Pancreas (tissue), 10 donors: ENCODE data around the gene C1QTNF8. TPM values are rescaled to one million over a fixed set of nuclear protein-coding genes. Genes with fewer than 3 reads are reported as not detected.

Source experiments
- ATAC-seq, 4 donors: fragments of 200-7000 bp; cut with Tn5 transposase; one replicate each; pipeline versions ENCODE4 v1.8.0 to v1.9.1; 2020; ENCODE audit warnings: mild to moderate bottlenecking in 4 of 4, moderate library complexity in 4 of 4
- DNase-seq, 6 donors: peaks; one replicate each; pipeline ENCODE4 v3.0.0-alpha.2; 2020
- FAIRE-seq: peaks from 2 replicates; lab custom pipeline; 2012; peaks lifted over from hg19 to GRCh38; lab: Jason Lieb, UNC
- H3K27ac ChIP-seq, 4 donors: fragments of 200-600 bp; sonication (generic); 1 replicate in 3 of 4; 2 replicates in 1 of 4; pipeline versions ENCODE4 v1.5.0 to v1.8.0; 2020
- H3K27me3 ChIP-seq, 4 donors: fragments of 200-600 bp; one replicate each; pipeline ENCODE4 v1.8.0; 2021
- H3K36me3 ChIP-seq, 3 donors: fragments of 200-600 bp; sonication (generic) in 1 of 3; one replicate each; pipeline versions ENCODE4 v1.5.0 to v1.8.0; 2020 to 2021
- H3K4me1 ChIP-seq, 3 donors: fragments of 200-600 bp; one replicate each; pipeline ENCODE4 v1.8.0; 2021
- H3K4me3 ChIP-seq, 4 donors: fragments of 200-600 bp; sonication (generic) in 2 of 4; one replicate each; pipeline versions ENCODE4 v1.5.0 to v1.8.0; 2020 to 2021
- H3K9me3 ChIP-seq, 4 donors: fragments of 200-600 bp; one replicate each; pipeline ENCODE4 v1.8.0; 2021
- WGBS, 2 donors: extraction: QIAGEN DNeasy Blood & Tissue Kit; methylation state at CpG; one replicate each; pipeline ENCODE4 v1.1.7; 2013; 5-methylcytosine and 5-hydroxymethylcytosine counted together
- intact Hi-C, 3 donors: fragments of 100-400 bp; cut with DNase I; formaldehyde crosslinking; loops; one replicate each; pipeline versions ENCODE4 v1.11.1 to v1.14.2; 2022
- polyA plus RNA-seq, 2 donors: library from polyadenylated mRNA; stranded (reverse); fragments of 200-250 nt; gene quantifications; one replicate each; pipeline ENCODE4 v1.2.3, GENCODE V29; 2013
- total RNA-seq, 6 donors: library from RNA; stranded (reverse); fragmentation: NEBNext Ultra II Directional in 4 of 6; extraction: Animal tissue kit (Norgen Biotek cat#: 25700) in 4 of 6; gene quantifications; one replicate each; pipeline versions ENCODE4 v1.2.1 to v1.2.4, GENCODE V29; 2021 to 2023
- TF ChIP-seq, protein P1 (sequence below), 4 donors: fragments of 200-600 bp; sonication (generic) in 3 of 4; IDR thresholded peaks; one replicate each; pipeline versions ENCODE4 v1.5.0 to v1.8.0; 2021; ENCODE audit warnings: antibody characterized with exemption in 4 of 4
- donor health status: healthy with polysubstance abuse.
- donor health status: DM: no; HTN: no; CAD: no; lungs with moderate emphysema.
- donor health status: DM: no; HTN: no; CAD: no.
- donor health status: control.
- donor health status: control.
- donor health status: Bipolar disorder and iron deficiency.
- donor health status: DM: yes; HTN: yes; CAD: no.
- donor health status: DM: no; HTN: no; CAD: no.
- donor health status: DM: no; HTN: no; CAD: no.
- donor health status: DM: yes; HTN: yes; CAD: no.

C1QTNF8 gene
- total and polyA plus RNA-seq, 8 donors, result 0.23 TPM; not detected in 7

DNA sequence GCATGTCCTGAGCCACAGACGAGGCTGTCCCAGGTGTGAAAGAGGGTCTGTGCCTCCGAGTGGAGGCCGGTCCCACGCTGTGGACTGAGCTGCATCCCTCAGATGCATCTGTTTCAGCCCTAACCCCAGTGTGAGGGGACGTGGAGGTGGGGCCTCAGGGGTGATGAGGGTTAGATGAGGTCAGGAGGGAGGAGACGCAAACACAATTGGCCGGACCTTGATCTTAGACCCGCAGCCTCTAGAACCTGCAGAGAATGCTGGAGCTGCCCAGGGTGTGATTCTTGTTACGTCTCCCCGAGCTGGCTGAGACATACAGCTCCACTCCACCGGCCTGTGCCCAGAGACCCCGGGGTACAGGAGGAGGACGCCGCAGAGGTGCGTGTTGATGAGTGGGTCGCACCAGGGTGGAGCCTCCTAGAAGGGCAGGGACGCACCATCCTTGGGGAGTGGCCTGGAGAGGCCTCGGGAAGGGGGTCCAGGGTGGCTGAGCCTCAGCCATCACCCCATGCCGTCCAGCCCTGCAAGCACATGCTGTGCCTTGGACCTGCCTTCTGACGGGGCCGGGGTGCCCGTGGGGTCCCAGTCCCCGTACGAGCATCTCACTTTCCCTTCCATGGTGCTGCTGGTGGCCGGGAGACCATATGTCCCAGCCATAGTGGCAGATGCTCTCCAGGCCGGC lies 16.6 kb upstream of the C1QTNF8 start:
- H3K9me3 ChIP-seq, result no peaks in the 10 kb centered on the region
- H3K27ac ChIP-seq, result no peak overlapping the region
- intact Hi-C loops, result no loop called here
- FAIRE-seq, result no peak
- H3K4me1 ChIP-seq, result no peaks in the 10 kb centered on the region
- H3K27me3 ChIP-seq, result peaks cover 0 to 3% (median 0%) of the 10 kb centered on the region in 4 donors
- ATAC-seq, result no peak
- TF ChIP-seq, protein P1, sequence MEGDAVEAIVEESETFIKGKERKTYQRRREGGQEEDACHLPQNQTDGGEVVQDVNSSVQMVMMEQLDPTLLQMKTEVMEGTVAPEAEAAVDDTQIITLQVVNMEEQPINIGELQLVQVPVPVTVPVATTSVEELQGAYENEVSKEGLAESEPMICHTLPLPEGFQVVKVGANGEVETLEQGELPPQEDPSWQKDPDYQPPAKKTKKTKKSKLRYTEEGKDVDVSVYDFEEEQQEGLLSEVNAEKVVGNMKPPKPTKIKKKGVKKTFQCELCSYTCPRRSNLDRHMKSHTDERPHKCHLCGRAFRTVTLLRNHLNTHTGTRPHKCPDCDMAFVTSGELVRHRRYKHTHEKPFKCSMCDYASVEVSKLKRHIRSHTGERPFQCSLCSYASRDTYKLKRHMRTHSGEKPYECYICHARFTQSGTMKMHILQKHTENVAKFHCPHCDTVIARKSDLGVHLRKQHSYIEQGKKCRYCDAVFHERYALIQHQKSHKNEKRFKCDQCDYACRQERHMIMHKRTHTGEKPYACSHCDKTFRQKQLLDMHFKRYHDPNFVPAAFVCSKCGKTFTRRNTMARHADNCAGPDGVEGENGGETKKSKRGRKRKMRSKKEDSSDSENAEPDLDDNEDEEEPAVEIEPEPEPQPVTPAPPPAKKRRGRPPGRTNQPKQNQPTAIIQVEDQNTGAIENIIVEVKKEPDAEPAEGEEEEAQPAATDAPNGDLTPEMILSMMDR (IDR thresholded peaks at IDR 0.05), result no peak
- whole genome bisulfite sequencing, 2 donors, result 57 to 76% methylated on average over 26 of the region's 26 CpGs
- no peak overlapping the region for H3K4me3 ChIP-seq
- no peaks in the 10 kb centered on the region for H3K36me3 ChIP-seq
- no peak for DNase-seq

DNA sequence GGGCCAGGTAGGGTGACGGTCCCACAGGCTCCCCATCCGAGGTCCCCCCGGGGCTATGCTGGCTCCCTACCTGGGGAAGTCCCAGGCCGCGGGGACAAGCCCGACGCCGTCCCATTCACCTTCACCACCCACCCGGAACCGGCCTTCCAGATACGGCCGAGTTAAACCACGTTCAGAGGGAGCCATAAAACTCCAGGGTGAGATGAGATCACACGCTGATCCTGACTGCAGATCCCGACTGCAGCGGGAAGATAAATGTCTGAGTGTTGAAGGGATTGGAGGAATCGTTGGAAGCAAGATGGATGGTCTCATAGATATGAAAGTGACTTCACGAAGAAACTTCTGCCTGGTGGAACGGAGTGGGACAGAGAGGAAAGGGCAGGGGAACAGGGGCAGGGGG lies 13.6 kb upstream of the C1QTNF8 start:
- FAIRE-seq (no peak), DNase-seq (no peak), ATAC-seq (no peak)
- Histone ChIP-seq H3K27me3 (peaks cover 0 to 11% (median 0%) of the 10 kb centered on the region in 4 donors), H3K27ac (no peak overlapping the region), H3K4me1 (no peaks in the 10 kb centered on the region), H3K4me3 (no peak overlapping the region), H3K36me3 (no peaks in the 10 kb centered on the region), H3K9me3 (no peaks in the 10 kb centered on the region)
- intact Hi-C loops, result no loop called here
- whole genome bisulfite sequencing, 2 donors, result 69 to 79% methylated on average over 19 of the region's 19 CpGs
- TF ChIP-seq, protein P1 (IDR thresholded peaks at IDR 0.05), result no peak

DNA sequence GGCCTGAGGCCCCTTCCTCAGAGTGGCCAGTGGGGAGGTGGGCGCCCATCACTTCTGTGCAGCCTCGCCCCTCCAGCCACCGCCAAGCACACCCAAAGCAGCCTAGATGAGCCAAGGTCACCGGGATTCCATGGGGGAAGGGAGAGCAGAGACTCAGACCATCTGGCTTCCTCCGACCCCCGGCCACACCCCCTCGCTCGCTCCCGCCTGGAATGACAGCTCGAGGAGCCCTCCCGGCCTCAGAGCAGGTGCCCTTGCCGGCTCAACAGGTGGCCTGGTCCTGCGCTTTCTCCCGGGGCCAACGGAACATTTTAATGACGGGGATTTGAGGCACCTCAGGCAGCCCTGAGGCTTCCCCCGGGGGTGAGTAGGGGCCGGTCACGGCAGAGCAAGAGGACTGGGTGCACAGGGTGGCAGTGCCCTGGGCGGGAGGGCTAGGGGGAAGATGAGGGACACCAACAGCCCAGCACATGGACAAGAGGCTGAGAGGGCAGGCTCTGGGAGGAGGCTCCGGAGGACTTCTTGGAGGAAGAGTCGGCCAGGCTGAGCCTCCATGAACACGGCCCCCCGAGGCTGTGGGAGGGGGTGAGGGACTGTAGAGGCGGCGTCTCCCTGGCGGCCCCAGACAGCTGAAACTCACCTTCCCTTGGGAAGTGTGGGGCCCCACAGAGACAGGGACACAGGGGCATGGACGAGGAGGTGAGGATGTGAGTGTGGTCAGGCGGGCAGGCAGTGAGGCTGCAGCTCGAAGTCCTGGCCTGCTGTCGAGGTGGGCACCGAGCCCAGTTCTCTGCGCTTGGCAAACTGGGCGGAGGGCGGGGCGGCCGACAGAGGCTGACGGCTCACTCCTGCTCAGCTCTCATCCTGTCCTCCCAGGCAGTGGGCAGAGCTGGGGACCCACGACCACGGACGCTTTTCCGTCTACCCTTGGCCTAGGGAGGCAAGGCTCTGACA lies 12.5 kb upstream of the C1QTNF8 start:
- ATAC-seq, result peak; percentile 66 to 82 (median 80)
- Histone ChIP-seq H3K27ac (no peak overlapping the region), H3K36me3 (no peaks in the 10 kb centered on the region), H3K4me1 (no peaks in the 10 kb centered on the region), H3K9me3 (no peaks in the 10 kb centered on the region), H3K4me3 (no peak overlapping the region), H3K27me3 (peaks cover 0 to 13% (median 0%) of the 10 kb centered on the region in 4 donors)
- intact Hi-C loops, result no loop called here
- DNase-seq, result peak; percentile 70 to 95 (median 86)
- TF ChIP-seq, protein P1 (IDR thresholded peaks at IDR 0.05), result no peak
- WGBS, 2 donors, result 14 to 17% methylated on average over 38 to 42 of the region's 42 CpGs
- no peak for FAIRE-seq

DNA sequence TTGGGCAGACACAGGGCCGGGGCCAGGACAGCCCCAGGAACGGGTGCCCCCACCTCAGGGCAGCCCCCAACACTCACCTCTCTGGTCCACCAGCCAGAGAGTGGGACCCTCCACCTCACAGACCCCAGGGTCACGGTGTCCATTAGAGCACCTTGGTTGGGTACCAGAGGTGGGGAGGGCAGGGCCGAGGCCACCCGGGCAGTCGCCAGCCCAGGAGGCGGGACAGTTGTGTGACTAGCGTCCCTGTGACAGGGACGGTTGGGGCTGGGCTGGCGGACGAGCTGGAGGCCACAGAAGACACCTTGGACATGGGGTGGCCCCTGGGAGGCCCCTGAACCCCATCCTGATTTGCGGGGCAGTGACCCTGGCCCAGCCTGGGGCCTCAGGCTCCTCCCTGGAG lies 11.7 kb upstream of the C1QTNF8 start:
- WGBS, 2 donors, result 55 to 60% methylated on average over 12 of the region's 12 CpGs
- DNase-seq, result no peak

More for the DNA sequence above, 11.7 kb upstream of the C1QTNF8 start:
- Histone ChIP-seq H3K9me3 (no peaks in the 10 kb centered on the region), H3K4me3 (no peak overlapping the region), H3K27me3 (peaks cover 0 to 19% (median 0%) of the 10 kb centered on the region in 4 donors), H3K4me1 (no peaks in the 10 kb centered on the region), H3K27ac (no peak overlapping the region), H3K36me3 (no peaks in the 10 kb centered on the region)
- FAIRE-seq (no peak), ATAC-seq (no peak)
- intact Hi-C loops, result loop anchor here in 1 of 3 donors (2.0 kb wide), 1 partner anchor 89 kb away; no protein-coding TSS in a partner anchor
- TF ChIP-seq, protein P1 (IDR thresholded peaks at IDR 0.05), result no peak
